Activated naive CD4-positive, alpha-beta T cell treated with Interleukin-2 at 50 U/mL for 16 hours (primary cell): ENCODE measurements around the gene SMIM24.

Source experiments
- DNase-seq: peaks from one replicate; pipeline ENCODE4 v3.0.0-alpha.2; 2020

SMIM24 gene

GRCh38 chr19:3470500-3471128 is 9.7 kb downstream of the SMIM24 start:
- DNase-seq, result no peak

GRCh38 chr19:3469638-3470499 is 10.5 kb downstream of the SMIM24 start:
- DNase-seq, result no peak

DNA sequence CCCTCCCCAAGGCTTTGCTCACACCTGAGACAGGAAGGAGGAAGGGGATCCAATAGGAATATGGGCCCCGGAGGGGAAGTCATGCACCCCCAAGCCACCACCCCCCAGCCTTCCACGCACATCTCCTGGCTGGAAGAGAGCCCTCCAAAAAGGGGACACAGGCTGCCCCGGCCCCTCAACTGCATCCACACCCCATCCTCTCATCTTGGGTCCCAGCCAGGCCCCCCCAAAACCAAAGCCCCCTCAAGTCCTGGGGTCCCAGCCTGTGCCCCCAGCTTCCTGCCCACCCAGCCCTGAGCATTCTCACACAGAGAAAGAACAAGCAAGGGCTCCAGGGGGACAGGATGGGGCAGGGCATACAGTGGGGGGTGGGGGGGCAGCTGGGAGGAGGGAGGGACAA is 12.1 kb downstream of the SMIM24 start:
- DNase-seq, result no peak

DNA sequence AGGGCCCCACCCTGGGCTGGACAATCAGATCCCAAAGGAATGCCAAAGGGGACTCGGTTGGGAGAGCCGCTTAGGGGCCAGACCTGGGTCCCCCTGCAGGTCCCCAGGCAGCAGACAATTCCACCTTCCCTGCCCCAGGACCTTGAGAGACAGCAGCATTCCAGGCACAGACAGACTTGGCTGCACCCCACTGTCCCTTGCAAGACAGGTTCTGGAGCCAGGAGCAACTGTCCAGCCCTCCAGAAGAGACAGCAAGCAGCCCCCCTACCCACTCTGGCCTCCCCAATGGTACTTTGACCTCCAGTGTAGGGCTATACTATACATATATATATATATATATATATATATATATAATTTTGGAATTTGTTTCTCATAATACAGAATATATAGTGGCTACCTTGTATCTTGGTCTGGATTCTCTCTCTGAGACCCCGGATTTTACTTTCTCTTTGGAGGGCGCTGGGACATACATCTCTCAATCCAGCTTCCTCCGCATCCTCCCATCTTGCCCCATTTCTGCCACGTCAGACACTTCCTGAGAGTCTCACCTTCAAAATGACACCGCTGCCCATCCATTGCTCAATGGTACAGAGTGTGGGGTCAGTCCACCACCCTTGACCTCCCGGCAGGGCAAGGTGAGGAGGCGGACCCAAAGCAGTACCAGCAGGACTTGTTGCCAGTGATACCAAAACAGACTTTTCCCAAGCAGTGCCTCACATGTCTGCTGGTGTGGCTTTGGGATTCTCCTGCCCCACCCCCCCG is 12.7 kb downstream of the SMIM24 start:
- no peak for DNase-seq

DNA sequence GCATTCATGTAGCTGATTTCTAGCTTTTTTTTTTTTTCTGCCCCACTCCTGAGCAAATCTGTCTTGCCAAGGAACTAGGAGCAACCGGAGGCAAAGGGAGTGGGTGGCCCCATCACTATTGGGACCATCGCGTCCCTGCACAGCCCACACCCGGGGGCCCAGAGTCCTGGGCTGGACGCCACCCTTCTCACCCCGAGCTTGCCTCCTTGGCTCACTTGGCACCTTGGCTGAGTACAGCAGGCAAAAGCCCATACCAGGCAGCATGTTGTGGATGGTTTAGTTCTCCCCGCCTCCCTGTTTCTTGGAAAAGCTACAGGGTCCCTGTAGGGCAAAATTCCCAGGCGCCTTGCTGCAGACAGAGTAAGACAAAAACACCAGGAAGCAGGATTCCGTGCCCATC is 13.7 kb downstream of the SMIM24 start:
- DNase-seq, result no peak

- no peak for DNase-seq
Measured at GRCh38 chr19:3465552-3465951, 14.8 kb downstream of the SMIM24 start.

GRCh38 chr19:3464587-3465235 is 15.6 kb downstream of the SMIM24 start:
- DNase-seq, result no peak

DNA sequence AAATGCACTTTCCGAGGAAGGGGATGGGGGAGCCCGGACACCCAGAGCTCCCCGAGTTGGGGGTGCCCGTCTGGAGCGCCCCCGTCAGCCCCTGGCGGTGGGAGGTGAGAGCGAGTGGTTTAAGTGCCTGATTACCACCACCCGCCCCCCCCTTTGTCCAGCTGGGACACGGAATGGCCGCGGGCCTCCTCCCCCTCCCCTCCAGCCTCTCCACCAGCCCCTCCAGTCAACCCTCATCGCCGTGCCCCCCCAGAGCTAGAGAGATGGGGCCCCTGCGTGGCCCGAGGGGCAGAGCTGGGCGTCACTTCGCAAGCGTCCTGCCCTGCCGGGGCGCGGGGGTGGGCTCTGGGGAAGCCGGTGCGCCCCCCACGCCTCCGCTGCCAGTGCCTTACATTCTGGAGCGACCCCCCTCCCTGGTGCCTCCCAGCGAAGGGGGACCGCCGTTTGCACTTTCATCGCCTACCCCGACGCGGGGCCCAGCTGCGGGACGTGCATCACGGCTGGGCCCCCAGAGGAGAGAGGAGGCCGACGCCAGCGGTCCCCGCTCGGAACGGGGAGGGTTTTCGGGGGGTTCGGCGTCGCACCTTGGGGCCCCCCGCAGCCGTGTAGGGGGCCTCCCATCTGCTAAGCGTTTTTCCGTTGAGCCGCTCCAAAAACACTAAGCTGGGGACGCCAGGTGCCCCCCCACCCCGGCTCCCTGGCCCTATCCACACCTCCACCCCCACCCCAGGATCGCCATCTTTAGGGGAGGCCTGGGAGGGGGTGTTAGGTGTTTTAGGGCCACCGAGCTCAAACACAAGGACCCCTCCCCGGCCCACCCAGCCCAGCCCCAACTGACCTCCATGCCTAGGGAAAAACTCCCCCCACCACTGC is 16.4 kb downstream of the SMIM24 start:
- no peak for DNase-seq

DNA sequence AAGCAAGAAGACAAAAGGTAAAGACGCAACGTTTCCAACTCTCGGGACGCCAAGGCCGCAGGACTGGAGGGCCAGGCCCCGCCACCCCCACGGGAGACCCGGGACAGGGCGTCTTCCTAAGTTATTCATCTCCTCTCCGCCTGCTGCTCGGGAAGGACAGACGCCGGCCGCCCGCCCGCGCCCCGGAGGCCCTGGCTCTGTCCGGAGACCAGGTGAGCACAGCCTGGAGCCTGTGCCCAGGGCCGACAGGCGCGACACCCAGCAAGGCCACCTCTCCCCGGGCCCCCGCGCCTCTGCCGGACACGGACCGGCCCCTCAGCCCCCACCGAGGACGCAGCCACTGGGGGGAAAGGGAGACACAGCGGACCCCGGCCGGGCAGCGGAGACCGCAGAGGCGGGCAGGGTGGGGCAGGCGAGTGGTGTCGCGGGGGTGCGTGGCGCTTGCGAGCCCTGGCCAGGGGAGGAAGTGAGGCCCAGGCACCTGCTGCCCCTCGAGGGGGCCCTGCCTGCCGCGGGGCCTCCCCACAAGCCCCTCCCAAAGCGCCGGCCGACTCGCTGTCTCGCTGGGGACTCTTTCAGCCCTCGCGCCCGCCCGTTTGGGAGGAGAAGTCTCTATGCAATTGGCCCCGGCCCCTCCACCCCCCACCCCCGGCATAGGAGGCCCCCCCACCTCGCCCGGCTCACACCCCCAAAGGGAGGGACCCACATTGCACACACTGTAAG is 17.2 kb downstream of the SMIM24 start:
- DNase-seq, result no peak

- no peak for DNase-seq
Measured at GRCh38 chr19:3459965-3460582, 20.3 kb downstream of the SMIM24 start.

- DNase-seq, result no peak
Measured at GRCh38 chr19:3459089-3459881, 21.0 kb downstream of the SMIM24 start.

DNA sequence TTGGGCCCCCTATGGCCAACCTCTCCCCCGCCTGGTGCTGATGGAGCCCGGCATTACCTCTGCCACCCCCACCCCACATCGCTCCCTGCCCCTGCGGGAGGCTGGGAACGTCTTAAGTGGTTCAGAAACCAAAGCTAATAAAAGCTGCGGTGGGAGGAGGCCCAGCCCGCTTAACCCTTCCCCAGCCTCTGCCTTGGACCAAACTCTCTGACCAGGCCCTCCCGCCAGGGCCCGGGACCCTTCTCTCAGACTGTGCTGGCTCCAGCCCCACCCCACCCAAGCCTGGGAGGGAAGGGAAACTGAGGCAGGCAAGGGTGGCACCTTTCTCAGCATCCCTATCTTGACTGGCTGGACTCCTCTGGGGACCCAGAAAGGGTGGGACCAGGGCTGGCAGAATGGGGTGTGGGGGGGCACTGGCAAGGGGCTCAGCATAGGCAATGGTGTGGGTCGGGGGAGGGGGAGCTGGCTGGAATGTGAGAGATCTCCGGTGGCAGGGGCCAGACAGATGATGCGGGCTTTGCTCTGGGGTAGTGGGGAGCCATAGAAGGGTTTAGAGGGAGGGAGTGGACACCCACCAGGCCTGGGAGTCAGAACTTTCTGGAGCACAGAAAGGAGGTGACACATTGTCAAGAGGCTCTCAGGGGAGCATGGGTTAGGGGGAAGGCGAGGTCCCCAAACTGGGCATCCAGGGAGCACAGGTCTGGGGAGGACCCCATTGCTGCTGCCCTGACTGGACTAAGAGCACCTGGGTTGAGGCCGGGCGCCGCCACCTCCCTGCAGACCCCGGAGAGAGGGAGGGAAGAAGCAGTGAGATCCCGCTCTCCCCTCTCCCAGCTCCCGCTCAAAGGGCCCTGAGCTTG is 21.9 kb downstream of the SMIM24 start:
- no peak for DNase-seq

GRCh38 chr19:3457528-3458228 is 22.6 kb downstream of the SMIM24 start:
- DNase-seq, result no peak

DNA sequence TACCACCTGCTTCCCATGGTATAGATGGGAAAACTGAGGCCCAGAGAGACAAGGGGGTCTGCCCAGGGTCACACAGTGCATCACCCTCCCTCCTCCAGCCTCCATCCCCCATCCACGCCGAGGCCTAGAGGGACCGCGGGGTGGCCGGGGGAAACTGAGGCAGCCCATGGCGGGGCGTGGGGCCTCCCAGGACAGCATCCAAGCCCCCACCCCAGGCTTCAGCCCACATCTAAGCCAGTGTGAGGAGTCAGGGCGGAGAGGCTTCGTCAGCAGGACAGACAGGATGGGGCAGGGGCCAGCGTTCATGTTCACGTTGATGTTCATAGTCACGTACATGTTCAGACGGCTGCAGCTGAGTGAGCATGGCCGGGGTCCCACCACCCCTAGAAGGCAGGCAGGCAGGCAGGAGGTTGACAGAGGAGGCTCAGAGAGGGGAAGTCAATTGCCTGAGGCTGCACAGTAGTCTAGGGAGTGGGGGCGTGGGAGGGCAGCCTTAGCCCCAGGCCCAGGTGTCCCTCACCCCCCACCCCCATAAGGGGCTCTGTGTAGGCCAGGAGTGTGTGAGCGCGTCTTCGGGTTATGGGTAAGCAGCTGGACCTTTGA is 23.3 kb downstream of the SMIM24 start:
- no peak for DNase-seq

GRCh38 chr19:3455960-3456601 is 24.2 kb downstream of the SMIM24 start:
- DNase-seq, result no peak

- no peak for DNase-seq
Measured at GRCh38 chr19:3455393-3455955, 24.9 kb downstream of the SMIM24 start.
